ENCODE data around the gene ADAMTS10.
"Not testable (repeated sequence)": the region's sequence is repeated elsewhere in the genome, so short reads cannot be mapped to it uniquely, and the experiment has no call there.

The ADAMTS10 gene

DNA sequence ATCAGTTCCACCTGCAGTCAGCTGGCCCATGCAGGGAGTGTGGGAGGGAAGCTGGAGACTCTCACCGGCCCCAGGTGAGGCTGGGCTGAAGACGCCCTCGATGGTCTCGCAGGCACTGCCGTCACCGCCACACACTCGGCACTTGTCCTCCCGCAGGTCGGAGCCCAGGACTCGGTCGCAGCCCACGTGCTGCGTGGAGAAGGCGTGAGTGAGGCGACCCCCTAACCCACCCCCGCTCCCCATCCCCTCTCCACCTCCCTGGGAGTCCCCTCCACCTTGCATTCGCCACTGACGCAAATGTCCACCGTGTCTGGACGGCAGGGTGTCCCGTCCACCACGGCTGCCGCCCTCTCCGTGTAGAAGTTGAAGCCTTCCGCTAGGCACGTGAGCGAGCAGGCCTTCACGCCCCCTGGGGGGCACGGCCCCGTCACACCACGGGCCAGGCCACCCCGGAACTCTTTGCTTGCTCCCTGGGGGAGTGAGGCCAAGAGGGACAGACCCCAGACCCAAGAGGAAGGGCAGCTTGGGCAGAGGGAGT is 21.3 kb downstream of the ADAMTS10 start:
- no peak for DNase-seq

DNA sequence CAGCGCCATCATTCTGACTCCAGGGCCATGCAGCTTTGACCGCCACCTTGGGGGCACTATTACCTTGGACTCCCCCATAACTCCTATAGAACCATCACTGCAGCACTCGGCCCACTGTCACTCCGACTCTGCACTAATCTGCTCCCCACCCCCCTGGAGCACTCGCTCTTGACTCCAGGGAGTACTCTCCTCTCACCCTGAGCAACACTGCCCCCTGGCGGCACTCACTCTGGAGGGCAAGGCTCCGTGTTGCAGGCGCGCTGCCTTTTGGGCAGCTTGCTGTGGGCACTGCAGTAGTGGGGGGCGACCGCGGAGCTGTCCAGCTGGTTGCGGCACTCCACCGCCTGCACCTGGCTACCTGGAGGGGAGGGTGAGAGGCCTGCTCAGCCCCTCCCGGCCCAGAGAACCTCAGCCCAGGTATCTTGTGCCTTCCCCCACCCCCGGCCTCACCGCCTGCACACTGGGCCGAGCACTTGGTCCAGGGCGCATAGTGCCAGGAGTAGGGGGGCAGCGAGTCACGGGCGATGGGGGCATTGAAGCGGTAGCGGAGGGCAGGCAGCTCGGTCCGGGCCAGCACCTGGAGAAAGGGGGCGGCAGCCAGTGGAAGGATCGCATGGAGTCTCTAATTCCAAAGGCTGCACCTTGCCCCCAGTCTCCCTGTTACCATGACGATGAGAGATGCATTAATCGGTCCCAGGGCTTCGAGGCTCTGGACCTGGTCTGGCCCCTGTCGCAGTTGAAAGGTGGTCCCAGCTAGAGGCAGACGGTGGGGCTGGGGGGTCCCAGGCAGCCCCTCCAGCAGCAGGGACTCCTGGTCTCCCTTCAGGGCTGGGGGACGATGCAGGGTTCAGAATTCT is 24.4 kb downstream of the ADAMTS10 start:
- DNase-seq, result no peak

- no peak for DNase-seq
These were observed 25.3 kb downstream of the ADAMTS10 start for GRCh38 chr19:8584965-8585893.

DNA sequence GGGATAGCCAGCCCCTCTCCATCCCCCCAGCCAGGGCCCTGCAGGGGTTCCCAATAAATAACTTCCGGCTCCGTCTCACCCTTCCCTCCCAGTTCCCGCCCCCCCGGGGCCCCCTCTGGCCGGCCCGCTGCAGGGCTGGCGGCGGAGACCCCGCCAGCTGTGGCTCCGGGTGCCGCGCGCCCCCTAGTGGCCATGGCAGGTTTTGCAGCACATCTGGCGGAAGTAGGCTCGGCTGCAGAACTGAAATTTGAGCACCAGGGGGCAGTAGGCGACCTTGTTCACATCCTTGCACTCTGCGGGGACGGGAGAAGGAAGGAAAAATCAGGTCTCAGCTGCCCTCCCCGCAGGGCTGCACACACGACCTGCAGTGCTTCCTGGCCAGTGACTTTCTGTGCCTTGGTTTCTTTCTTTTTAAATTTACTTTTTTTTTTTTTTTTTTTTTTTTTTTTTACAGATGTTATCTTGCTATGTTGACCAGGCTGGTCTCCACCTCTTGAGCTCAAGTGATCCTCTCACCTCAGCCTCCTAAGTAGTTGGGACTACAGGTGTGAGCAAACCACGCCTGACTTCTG is 29.7 kb downstream of the ADAMTS10 start:
- DNase-seq, result peak; percentile 16

GRCh38 chr19:8578642-8579265 is 31.8 kb downstream of the ADAMTS10 start:
- no peak for DNase-seq

- DNase-seq, result no peak
These were observed 32.8 kb downstream of the ADAMTS10 start for GRCh38 chr19:8577741-8578140.

DNA sequence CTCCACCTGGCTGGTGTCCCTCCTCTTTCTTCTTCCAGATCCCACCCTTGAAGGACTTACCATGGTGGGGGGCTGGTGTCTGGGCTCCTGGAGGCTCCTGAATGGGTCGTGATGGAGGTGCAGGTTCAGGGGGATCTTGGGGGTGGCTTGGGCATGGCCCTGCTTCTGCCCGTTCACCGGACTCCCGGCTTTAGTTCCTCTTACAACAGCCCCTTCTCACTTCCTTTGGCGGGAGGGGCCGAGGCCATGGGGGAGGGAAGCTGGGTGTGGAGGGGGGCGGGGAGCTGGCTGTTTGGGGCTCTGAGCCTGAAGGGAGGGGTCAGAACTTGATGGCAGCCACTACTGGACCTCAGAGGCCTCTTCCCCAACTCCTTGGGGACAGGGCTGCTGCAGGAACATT is 33.3 kb downstream of the ADAMTS10 start, which contains the start of gene MYO1F:
Gene MYO1F (minus strand): TSS at position 196 of the 400 bp plus-strand sequence. CDS start 133 bp downstream, at position 63.
- DNase-seq, result no peak

- DNase-seq, result no peak
These were observed 34.1 kb downstream of the ADAMTS10 start for GRCh38 chr19:8576273-8576993.

GRCh38 chr19:8575467-8575997 is 35.0 kb downstream of the ADAMTS10 start:
- DNase-seq, result no peak

- DNase-seq, result not testable (repeated sequence)
These were observed 35.9 kb downstream of the ADAMTS10 start for GRCh38 chr19:8574619-8574922.

DNA sequence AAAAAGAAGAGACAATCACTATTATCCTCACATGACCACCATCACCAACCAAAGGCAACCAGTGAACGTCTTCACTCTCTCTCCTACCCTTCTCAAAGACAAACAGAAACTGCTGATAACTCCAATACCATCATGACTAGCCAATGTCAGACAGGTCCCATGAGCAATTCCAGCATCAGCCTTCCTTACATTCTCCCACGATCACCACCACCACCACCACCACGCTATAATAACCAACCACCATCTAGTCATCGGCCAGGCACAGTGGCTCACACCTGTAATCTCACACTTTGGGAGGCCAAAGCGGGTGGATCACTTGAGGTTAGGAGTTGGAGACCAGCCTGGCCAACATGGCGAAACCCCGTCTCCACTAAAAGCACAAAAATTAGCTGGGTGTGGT is 37.2 kb downstream of the ADAMTS10 start:
- DNase-seq, result no peak

DNA sequence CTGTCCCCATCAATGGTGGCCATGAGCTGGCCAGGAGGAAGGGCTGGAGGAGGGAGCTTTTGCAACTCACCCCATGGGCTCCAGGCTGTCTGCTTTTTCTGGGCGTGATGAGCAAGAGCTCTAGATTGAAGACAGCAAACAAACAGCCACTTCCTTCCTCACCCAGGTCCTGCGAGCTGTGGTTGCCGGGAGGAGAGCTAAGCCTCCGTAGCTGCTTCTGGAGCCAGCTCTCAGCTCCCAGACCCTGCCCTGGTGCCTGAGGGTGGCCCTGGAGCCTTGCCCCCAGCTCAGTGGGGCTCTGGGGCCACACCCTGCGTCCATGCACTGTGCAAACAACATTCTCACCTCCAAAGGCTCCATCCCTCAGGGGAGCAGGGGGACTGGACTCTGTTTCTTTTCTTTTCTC is 39.5 kb downstream of the ADAMTS10 start:
- no peak for DNase-seq

GRCh38 chr19:8569066-8569771 is 41.3 kb downstream of the ADAMTS10 start:
- no peak for DNase-seq

GRCh38 chr19:8567522-8568172 is 42.9 kb downstream of the ADAMTS10 start:
- no peak for DNase-seq

DNA sequence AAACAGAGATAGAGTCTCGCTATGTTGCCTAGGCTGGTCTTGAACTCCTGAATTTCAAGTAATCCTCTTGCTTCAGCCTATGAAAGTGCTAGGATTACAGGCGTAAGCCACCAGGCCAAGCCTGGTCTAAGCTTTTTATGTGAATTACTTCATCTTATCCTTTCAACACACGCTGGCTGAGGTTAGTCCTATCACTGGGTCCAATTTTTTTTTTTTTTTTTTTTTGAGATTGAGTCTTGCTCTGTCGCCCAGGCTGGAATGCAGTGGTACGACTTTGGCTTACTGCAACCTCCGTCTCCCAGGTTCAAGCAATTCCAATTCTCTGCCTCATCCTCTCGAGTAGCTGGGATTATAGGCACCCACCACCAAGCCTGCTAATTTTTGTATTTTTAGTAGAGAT is 43.7 kb downstream of the ADAMTS10 start:
- no peak for DNase-seq

DNA sequence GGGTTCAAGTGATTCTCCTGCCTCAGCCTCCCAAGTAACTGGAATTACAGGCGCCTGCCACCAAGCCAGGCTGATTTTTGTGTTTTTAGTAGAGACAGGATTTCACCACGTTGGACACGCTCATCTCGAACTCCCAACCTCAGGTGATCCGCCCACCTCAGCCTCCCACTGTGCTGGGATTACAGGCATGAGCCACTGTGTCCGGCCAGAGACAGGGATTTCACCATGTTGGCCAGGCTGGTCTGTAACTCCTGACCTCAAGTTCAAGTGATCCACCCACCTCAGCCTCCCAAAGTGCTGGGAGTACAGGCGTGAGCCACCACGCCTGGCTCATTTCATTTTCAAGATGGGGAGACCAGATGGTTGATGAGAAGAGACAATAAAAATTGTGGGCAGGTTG is 45.6 kb downstream of the ADAMTS10 start:
- DNase-seq, result not testable (repeated sequence)

- no peak for DNase-seq
These were observed 49.3 kb downstream of the ADAMTS10 start for GRCh38 chr19:8561075-8561764.

DNA sequence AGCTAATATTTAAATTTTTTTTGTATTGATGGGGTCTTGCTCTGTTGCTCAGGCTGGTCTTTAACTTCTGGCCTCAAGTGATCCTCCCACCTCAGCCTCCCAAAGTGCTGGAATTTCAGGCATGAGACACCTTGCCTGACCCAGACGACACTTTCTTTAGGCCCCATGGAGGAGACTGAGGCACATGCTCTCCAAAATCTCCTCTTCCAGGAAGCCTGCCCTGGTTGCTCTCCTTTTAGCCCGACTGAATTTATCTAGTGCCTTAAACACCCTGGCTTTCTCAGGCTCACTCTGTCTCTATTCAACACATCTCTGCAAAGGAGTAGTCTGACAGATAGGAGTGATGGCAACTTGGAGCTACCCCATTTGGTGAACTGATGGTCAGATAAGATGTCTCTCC is 52.2 kb downstream of the ADAMTS10 start:
- no peak for DNase-seq

DNA sequence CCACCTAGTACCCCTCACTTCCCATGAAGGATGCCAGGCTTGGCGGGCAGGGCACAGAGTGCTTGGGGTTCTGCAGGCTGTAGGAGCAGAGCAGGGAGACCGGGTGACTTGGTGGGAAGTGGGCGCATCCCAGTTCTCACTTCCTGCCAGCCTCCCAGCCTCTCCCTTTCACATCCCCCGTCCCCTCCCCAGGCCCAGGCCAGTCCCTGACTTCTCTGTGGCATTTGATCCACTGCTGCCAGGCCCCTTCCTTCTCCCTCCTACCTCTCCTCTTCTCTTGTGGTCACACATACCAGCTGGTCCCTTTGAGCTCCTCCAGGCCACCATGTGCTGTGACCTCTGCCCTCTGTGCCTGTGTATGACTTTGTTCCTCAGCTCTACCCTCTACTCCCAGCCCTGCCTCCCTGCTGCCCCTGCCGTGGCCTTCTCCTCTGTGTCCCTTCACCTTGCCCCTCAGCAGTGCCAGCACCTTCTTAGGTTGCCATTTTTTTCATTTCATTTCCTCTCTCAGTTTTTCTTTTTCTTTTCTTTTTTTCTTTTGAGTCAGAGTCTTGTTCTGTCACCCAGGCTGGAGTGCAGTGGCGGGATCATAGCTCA is 52.8 kb downstream of the ADAMTS10 start:
- DNase-seq, result no peak
